OCI-LY3 (cell line): ENCODE results near the gene TACSTD2.
A peak's percentile ranks its signal among the peaks of the same experiment; 100 is the strongest.

Experiments
- H2AFZ ChIP-seq: fragments of 200-600, 300-600 bp; shearing (Covaris generic); 2 replicates; pipeline ENCODE4 v1.6.0; 2014; ENCODE audit warnings: antibody characterized with exemption, low read depth, low read length
- H3K27ac ChIP-seq: fragments of 200-600, 300-600 bp; sonication (generic); 2 replicates; pipeline ENCODE4 v1.5.1; 2014; ENCODE audit warnings: mild to moderate bottlenecking, low read length, moderate library complexity, mixed read lengths
- H3K27me3 ChIP-seq: fragments of 200-600, 300-600 bp; sonication (generic); 2 replicates; pipeline ENCODE4 v1.6.1; 2014; ENCODE audit warnings: low read depth, low read length, mixed read lengths
- H3K36me3 ChIP-seq: fragments of 200-600, 300-600 bp; sonication (generic); replicated peaks from 2 replicates; pipeline ENCODE3; 2014; ENCODE audit warnings: low read depth, low read length, mixed read lengths
- H3K4me1 ChIP-seq: fragments of 300-600, 200-600 bp; sonication (generic); 2 replicates; pipeline ENCODE4 v1.6.1; 2014; ENCODE audit warnings: low read length, mixed read lengths
- H3K4me2 ChIP-seq: fragments of 200-600, 300-600 bp; sonication (generic); 2 replicates; pipeline ENCODE4 v1.6.1; 2014; ENCODE audit warnings: low read length, mixed read lengths
- H3K4me3 ChIP-seq: fragments of 300-600, 200-600 bp; sonication (generic); 2 replicates; pipeline ENCODE4 v1.5.1; 2014; ENCODE audit warnings: antibody characterized with exemption, mild to moderate bottlenecking, low read length, moderate library complexity
- H3K79me2 ChIP-seq: fragments of 300-600, 200-600 bp; shearing (Covaris generic); 2 replicates; pipeline ENCODE4 v1.6.1; 2014; ENCODE audit warnings: mild to moderate bottlenecking, low read length, mixed read lengths
- H3K9ac ChIP-seq: fragments of 300-600, 200-600 bp; shearing (Covaris generic); 2 replicates; pipeline ENCODE4 v1.6.0; 2014; ENCODE audit warnings: mild to moderate bottlenecking, low read length, moderate library complexity
- H3K9me3 ChIP-seq: fragments of 200-600, 300-600 bp; shearing (Covaris generic); 2 replicates; pipeline ENCODE4 v1.6.1; 2014; ENCODE audit warnings: low read length, mixed read lengths; ENCODE audit not compliant: insufficient read depth
- H4K20me1 ChIP-seq: fragments of 200-600, 300-600 bp; sonication (generic); 2 replicates; pipeline ENCODE4 v1.6.1; 2016; ENCODE audit warnings: low read length, mixed read lengths; ENCODE audit not compliant: insufficient read depth
- EZH2phosphoT487 ChIP-seq: fragments of 200-600 bp; shearing (Covaris generic); IDR thresholded peaks from 2 replicates; pipeline ENCODE4 v1.6.1; 2018; ENCODE audit warnings: antibody characterized with exemption, mixed run types, low read depth
- TF ChIP-seq, protein P1 (sequence below): fragments of 200-600, 300-600 bp; sonication (generic); IDR thresholded peaks from 2 replicates; pipeline ENCODE4 v1.5.1; 2014; ENCODE audit warnings: antibody characterized with exemption, low read length, low read depth

The TACSTD2 gene

DNA sequence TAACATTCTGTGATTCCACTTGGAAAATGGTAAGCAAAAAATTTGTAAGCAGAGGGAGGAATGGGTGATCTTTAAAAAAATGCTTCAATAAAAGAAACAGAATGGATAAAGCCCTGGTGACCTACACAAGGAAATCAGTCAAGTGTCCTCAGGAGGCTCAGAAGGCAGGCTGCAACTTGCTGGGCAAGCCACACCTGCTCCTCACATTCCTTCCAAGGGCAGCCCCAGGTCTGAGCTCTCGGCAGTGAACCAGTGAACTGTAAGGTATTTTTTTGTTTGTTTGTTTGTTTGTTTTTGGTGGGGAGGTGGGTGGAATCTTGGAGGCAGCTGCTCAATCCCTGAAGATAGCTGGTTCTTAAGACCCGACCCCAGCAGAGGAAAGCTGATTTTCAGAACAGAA, 4.4 kb downstream of the TACSTD2 start:
- TF ChIP-seq EZH2phosphoT487, result no peak
- TF ChIP-seq, protein P1, sequence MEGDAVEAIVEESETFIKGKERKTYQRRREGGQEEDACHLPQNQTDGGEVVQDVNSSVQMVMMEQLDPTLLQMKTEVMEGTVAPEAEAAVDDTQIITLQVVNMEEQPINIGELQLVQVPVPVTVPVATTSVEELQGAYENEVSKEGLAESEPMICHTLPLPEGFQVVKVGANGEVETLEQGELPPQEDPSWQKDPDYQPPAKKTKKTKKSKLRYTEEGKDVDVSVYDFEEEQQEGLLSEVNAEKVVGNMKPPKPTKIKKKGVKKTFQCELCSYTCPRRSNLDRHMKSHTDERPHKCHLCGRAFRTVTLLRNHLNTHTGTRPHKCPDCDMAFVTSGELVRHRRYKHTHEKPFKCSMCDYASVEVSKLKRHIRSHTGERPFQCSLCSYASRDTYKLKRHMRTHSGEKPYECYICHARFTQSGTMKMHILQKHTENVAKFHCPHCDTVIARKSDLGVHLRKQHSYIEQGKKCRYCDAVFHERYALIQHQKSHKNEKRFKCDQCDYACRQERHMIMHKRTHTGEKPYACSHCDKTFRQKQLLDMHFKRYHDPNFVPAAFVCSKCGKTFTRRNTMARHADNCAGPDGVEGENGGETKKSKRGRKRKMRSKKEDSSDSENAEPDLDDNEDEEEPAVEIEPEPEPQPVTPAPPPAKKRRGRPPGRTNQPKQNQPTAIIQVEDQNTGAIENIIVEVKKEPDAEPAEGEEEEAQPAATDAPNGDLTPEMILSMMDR, result no peak
- H3K4me3 ChIP-seq, result no peak overlapping the region
- peaks cover 14% of the 10 kb centered on the region for H4K20me1 ChIP-seq
- H3K9ac ChIP-seq, result no peak overlapping the region
- H3K27ac ChIP-seq, result no peak overlapping the region
- no peaks in the 10 kb centered on the region for H3K79me2 ChIP-seq
- peaks cover 21% of the 10 kb centered on the region for H3K4me1 ChIP-seq
- peaks cover 65% of the 10 kb centered on the region for H3K27me3 ChIP-seq
- no peaks in the 10 kb centered on the region for H3K36me3 ChIP-seq
- no peaks in the 10 kb centered on the region for H3K9me3 ChIP-seq
- peak overlapping the region; percentile 56 for H3K4me2 ChIP-seq
- no peak overlapping the region for H2AFZ ChIP-seq

DNA sequence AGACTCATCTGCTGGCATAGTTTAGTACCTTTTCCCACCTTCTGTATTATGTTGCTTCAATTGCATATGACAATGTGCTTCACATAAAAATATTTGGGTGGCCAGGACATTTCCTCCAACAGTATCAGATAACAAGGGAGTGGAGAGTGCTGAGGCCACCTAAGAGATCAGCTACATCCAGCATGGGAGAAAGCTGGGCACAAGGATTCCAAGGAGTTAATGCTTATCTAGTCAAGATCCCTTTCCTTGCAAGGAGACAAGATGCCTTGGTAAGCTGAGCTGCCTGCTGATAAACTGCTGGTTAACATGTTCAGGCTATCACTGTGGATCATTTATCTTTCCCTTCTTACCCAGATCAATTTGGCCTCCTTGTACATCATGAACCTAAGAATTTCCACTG, 5.4 kb downstream of the TACSTD2 start:
- Histone ChIP-seq H4K20me1 (peaks cover 14% of the 10 kb centered on the region), H2AFZ (no peak overlapping the region), H3K9ac (no peak overlapping the region), H3K36me3 (no peaks in the 10 kb centered on the region), H3K4me3 (no peak overlapping the region), H3K4me1 (peaks cover 20% of the 10 kb centered on the region), H3K4me2 (no peak overlapping the region), H3K9me3 (no peaks in the 10 kb centered on the region), H3K27me3 (peaks cover 74% of the 10 kb centered on the region), H3K27ac (no peak overlapping the region), H3K79me2 (no peaks in the 10 kb centered on the region)
- TF ChIP-seq, protein P1, result no peak
- no peak for TF ChIP-seq EZH2phosphoT487

DNA sequence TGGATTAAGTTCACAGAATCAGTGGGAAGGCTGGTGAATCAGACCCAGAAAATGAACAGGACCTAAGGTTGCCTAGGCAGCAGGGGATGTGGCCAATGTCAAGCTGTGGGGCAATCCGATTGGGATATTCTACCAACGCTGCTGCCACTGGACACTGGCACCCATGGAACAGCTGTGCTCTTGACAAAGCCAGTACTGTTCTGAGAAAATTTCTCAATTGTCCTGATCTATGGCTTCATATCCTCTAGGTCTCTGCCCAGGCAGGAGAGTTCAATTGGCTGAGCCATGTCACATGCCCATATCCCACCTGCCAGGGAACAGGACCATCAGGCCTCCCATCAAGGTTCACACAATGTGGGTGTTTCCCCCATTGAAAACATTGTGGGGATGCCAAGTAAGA, 6.2 kb downstream of the TACSTD2 start:
- H3K4me3 ChIP-seq, result no peak overlapping the region
- TF ChIP-seq EZH2phosphoT487, result no peak
- no peaks in the 10 kb centered on the region for H3K36me3 ChIP-seq
- H3K4me1 ChIP-seq, result peaks cover 20% of the 10 kb centered on the region
- H2AFZ ChIP-seq, result no peak overlapping the region
- no peak overlapping the region for H3K27ac ChIP-seq
- no peak overlapping the region for H3K4me2 ChIP-seq
- H3K27me3 ChIP-seq, result peaks cover 79% of the 10 kb centered on the region
- H4K20me1 ChIP-seq, result peaks cover 14% of the 10 kb centered on the region
- H3K9me3 ChIP-seq, result no peaks in the 10 kb centered on the region
- H3K79me2 ChIP-seq, result no peaks in the 10 kb centered on the region
- H3K9ac ChIP-seq, result no peak overlapping the region

DNA sequence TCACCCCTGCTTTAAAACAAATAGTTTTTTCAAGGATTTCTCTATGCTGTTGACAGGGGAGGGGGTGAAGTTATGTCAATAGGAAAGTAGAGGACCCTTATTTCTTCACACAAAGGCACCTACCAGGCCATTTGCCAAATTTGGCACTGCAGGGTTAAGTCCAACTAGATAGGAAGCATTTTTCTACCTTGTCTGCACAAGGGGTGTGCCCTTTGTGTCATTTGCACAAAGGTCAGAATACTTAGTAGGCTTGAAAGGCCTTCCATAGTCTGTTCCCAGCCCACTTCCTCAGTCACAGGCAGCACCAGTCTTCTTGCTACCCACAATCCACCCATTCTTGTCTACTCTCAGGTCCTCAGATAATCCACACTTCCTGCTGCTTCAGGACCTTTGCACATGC, 7.0 kb downstream of the TACSTD2 start:
- H3K36me3 ChIP-seq, result no peaks in the 10 kb centered on the region
- H3K4me1 ChIP-seq, result peaks cover 20% of the 10 kb centered on the region
- peaks cover 73% of the 10 kb centered on the region for H3K27me3 ChIP-seq
- no peak overlapping the region for H3K4me2 ChIP-seq
- H2AFZ ChIP-seq, result no peak overlapping the region
- H4K20me1 ChIP-seq, result peaks cover 14% of the 10 kb centered on the region
- TF ChIP-seq EZH2phosphoT487, result no peak
- TF ChIP-seq, protein P1, result no peak
- H3K9me3 ChIP-seq, result no peaks in the 10 kb centered on the region
- H3K4me3 ChIP-seq, result no peak overlapping the region
- H3K79me2 ChIP-seq, result no peaks in the 10 kb centered on the region
- H3K9ac ChIP-seq, result no peak overlapping the region
- H3K27ac ChIP-seq, result no peak overlapping the region

DNA sequence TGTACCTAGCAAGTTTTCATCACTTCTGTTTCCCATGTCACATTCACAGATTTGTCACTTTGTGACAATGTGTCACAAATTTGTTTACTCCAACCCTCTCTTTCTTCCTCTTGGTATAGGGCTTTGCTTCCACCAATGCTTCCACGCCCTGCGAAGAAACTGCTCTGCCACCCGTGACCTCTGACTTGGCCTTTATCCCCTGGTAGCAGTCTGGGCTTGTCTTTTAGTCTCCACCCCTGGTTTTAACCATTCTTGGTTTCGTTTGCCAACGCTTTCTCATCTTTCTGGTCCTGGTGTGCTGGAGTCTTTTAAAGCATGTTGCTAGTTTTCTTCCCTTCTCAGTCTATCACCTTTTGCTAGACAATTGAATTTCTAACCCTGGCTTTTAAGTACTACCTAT, 8.1 kb downstream of the TACSTD2 start:
- Histone ChIP-seq H4K20me1 (peaks cover 14% of the 10 kb centered on the region), H3K9ac (no peak overlapping the region), H3K4me3 (no peak overlapping the region), H3K79me2 (no peaks in the 10 kb centered on the region), H2AFZ (no peak overlapping the region), H3K4me2 (no peak overlapping the region), H3K9me3 (no peaks in the 10 kb centered on the region), H3K27me3 (peaks cover 67% of the 10 kb centered on the region), H3K36me3 (no peaks in the 10 kb centered on the region), H3K27ac (no peak overlapping the region), H3K4me1 (peaks cover 15% of the 10 kb centered on the region)
- TF ChIP-seq EZH2phosphoT487, result no peak
- TF ChIP-seq, protein P1, result no peak
